HCT116 (cell line): ENCODE data around the gene RPS2. TPM values are rescaled to one million over a fixed set of nuclear protein-coding genes. Genes with fewer than 3 reads are reported as not detected.

Experiments used
- ATAC-seq: fragments of 200-7000 bp; cut with Tn5 transposase; 2 replicates; pipeline ENCODE4 v1.9.1; 2020; ENCODE audit warnings: mild to moderate bottlenecking, moderate library complexity
- BruUV-seq: library from RNA; stranded (reverse); fragments of 400-500 nt; replicated peaks from 2 replicates; lab custom pipeline; 2021; lab: Mats Ljungman, UMichigan
- CTCF ChIA-PET: fragments of 300-600 bp; sonication (Branson Sonifier 250); formaldehyde crosslinking; loops from one replicate; lab custom pipeline; 2021; ENCODE audit warnings: antibody characterized with exemption; lab: Charles Lee
- POLR2A ChIA-PET: fragments of 300-600, 350-600 bp; sonication (Branson Sonifier 250); formaldehyde crosslinking; loops from one replicate; lab custom pipeline; 2021; ENCODE audit warnings: antibody characterized with exemption; lab: Charles Lee
- RAD21 ChIA-PET, 2 experiments: fragments of 300-600 bp; sonication (Branson Sonifier 250); formaldehyde crosslinking; loops; one replicate each; lab custom pipeline; 2023; ENCODE audit warnings: low total read pairs in 2 of 2; ENCODE audit not compliant: uncharacterized antibody in 2 of 2, unreplicated experiment in 2 of 2, low non-redundant PET in 1 of 2; lab: Charles Lee
- DNase-seq: peaks from one replicate; pipeline ENCODE4 v3.0.0-alpha.2; 2010; ENCODE audit warnings: low read depth, low spot score
- H2AFZ ChIP-seq: fragments of 200-600 bp; shearing (Covaris generic), sonication (generic); 2 replicates; pipeline ENCODE4 v1.6.1; 2017; ENCODE audit warnings: low read depth, mixed run types, mixed read lengths, antibody characterized with exemption, low read length; ENCODE audit not compliant: poor library complexity, severe bottlenecking
- H3K27ac ChIP-seq: 2 replicates; pipeline ENCODE4 v1.5.1; 2012; ENCODE audit warnings: low read depth, low read length
- H3K27me3 ChIP-seq: fragments of 200-600 bp; sonication (generic); 2 replicates; pipeline ENCODE4 v1.6.1; 2016; ENCODE audit warnings: mixed run types, low read length, mixed read lengths; ENCODE audit not compliant: insufficient read depth
- H3K36me3 ChIP-seq, 2 experiments: fragments of 200-500 bp in 1 of 2; fragments of 200-600 bp in 1 of 2; sonication (Bioruptor generic) in 1 of 2; sonication (generic) in 1 of 2; 2 replicates each; pipeline versions ENCODE4 v1.5.1 to v1.6.1; 2014 to 2016; ENCODE audit warnings: low read length in 2 of 2, inconsistent platforms in 1 of 2, mixed read lengths in 1 of 2, mixed run types in 1 of 2; ENCODE audit not compliant: insufficient read depth in 2 of 2, control insufficient read depth in 1 of 2
- H3K4me1 ChIP-seq, 2 experiments: fragments of 200-600 bp in 1 of 2; sonication (generic) in 1 of 2; 2 replicates each; pipeline versions ENCODE4 v1.5.1 to v1.6.1; 2012 to 2017; ENCODE audit warnings: low read length in 2 of 2, inconsistent platforms in 1 of 2, mild to moderate bottlenecking in 1 of 2, mixed read lengths in 1 of 2, mixed run types in 1 of 2, moderate library complexity in 1 of 2; ENCODE audit not compliant: insufficient read depth in 2 of 2, control insufficient read depth in 1 of 2
- H3K4me2 ChIP-seq: fragments of 200-600 bp; sonication (generic); 2 replicates; pipeline ENCODE4 v1.6.1; 2017; ENCODE audit warnings: mixed run types, low read length, mixed read lengths
- H3K4me3 ChIP-seq, 2 experiments: fragments of 200-600 bp in 1 of 2; sonication (generic) in 1 of 2; replicated peaks in 1 of 2; 2 replicates each; pipeline ENCODE4 v1.5.1; 2011 to 2016; ENCODE audit warnings: low read length in 2 of 2, control low read depth in 1 of 2, low read depth in 1 of 2, mild to moderate bottlenecking in 1 of 2, mixed read lengths in 1 of 2, mixed run types in 1 of 2
- H3K79me2 ChIP-seq: fragments of 200-600 bp; sonication (generic); 2 replicates; pipeline ENCODE4 v1.6.1; 2017; ENCODE audit warnings: mild to moderate bottlenecking, mixed run types, low read length, moderate library complexity, mixed read lengths; ENCODE audit not compliant: insufficient read depth
- H3K9ac ChIP-seq: fragments of 200-600 bp; sonication (generic); 2 replicates; pipeline ENCODE4 v1.6.1; 2016; ENCODE audit warnings: low read length, mixed read lengths
- H3K9me2 ChIP-seq: fragments of 200-600 bp; sonication (generic), shearing (Covaris generic); 2 replicates; pipeline ENCODE4 v1.6.1; 2017; ENCODE audit warnings: mixed run types, mild to moderate bottlenecking, moderate library complexity; ENCODE audit not compliant: insufficient read depth
- H3K9me3 ChIP-seq, 2 experiments: fragments of 200-500 bp in 1 of 2; fragments of 200-600 bp in 1 of 2; sonication (Bioruptor generic) in 1 of 2; sonication (generic) in 1 of 2; 2 replicates each; pipeline ENCODE4 v1.6.1; 2014 to 2017; ENCODE audit warnings: low read length in 2 of 2, mixed read lengths in 2 of 2, inconsistent platforms in 1 of 2, low read depth in 1 of 2, mild to moderate bottlenecking in 1 of 2, mixed run types in 1 of 2, moderate library complexity in 1 of 2; ENCODE audit not compliant: control insufficient read depth in 1 of 2, insufficient read depth in 1 of 2
- H4K20me1 ChIP-seq: fragments of 200-600 bp; sonication (generic), shearing (Covaris generic); 2 replicates; pipeline ENCODE4 v1.6.1; 2017; ENCODE audit warnings: mixed run types, mild to moderate bottlenecking, moderate library complexity; ENCODE audit not compliant: insufficient read depth
- CBX3 ChIP-seq: IDR thresholded peaks from 2 replicates; pipeline ENCODE4 v1.6.1; 2012; ENCODE audit warnings: low read depth
- ELF1 ChIP-seq: IDR thresholded peaks from 2 replicates; pipeline ENCODE4 v1.6.1; 2012; ENCODE audit warnings: low read depth, borderline replicate concordance
- POLR2A ChIP-seq: IDR thresholded peaks from 2 replicates; pipeline ENCODE4 v1.7.0; 2011; ENCODE audit warnings: borderline replicate concordance; ENCODE audit not compliant: insufficient read depth, insufficient read length; ENCODE audit errors: extremely low read depth
- POLR2AphosphoS5 ChIP-seq: IDR thresholded peaks from 2 replicates; pipeline ENCODE4 v1.6.1; 2011; ENCODE audit warnings: mild to moderate bottlenecking, low read depth, low read length, moderate library complexity
- RAD21 ChIP-seq: IDR thresholded peaks from 2 replicates; pipeline ENCODE4 v1.6.1; 2012; ENCODE audit warnings: low read depth, mild to moderate bottlenecking
- SIN3A ChIP-seq: IDR thresholded peaks from 2 replicates; pipeline ENCODE4 v1.6.1; 2012; ENCODE audit warnings: low read depth
- SP1 ChIP-seq: IDR thresholded peaks from 2 replicates; pipeline ENCODE4 v1.6.1; 2012; ENCODE audit warnings: low read depth
- ZBTB33 ChIP-seq: IDR thresholded peaks from 2 replicates; pipeline ENCODE4 v1.6.1; 2011; ENCODE audit warnings: mild to moderate bottlenecking, low read length, moderate library complexity; ENCODE audit not compliant: insufficient replicate concordance; ENCODE audit errors: extremely low read depth
- intact Hi-C: fragments of 100-400 bp; cut with micrococcal nuclease; formaldehyde crosslinking; loops from 2 replicates; pipeline ENCODE4 v1.10.0; 2022
- total RNA-seq: library from RNA; stranded (reverse); gene quantifications from one replicate; pipeline ENCODE4 v1.2.1, GENCODE V29; 2021; ENCODE audit not compliant: unreplicated experiment

RPS2 gene
- total RNA-seq, 1 experiment from 2014 or later, result 6,265 TPM

- H3K9ac ChIP-seq, result peak overlapping the region; percentile 20; the same call in 1 of the 2 replicates
- ATAC-seq, result no peak
- no peak overlapping the region for H3K4me2 ChIP-seq
- no TSS peak for BruUV-seq
- RAD21 ChIA-PET, result no interaction called here
- no peaks in the 10 kb centered on the region for H3K9me2 ChIP-seq
- H3K4me3 ChIP-seq, result no peak overlapping the region
- POLR2A ChIA-PET, result no interaction called here
- peaks cover 25 to 58% of the 10 kb centered on the region in 2 experiments for H3K4me1 ChIP-seq
- H4K20me1 ChIP-seq, result peaks cover 9% of the 10 kb centered on the region; the same call in 1 of the 2 replicates
- peaks cover 89% of the 10 kb centered on the region for H3K79me2 ChIP-seq
- CTCF ChIA-PET, result interaction anchor here (0.5 kb wide), 1 partner anchor 135 kb away, joined by 4 read pairs; no protein-coding TSS in a partner anchor
- no peak overlapping the region for H2AFZ ChIP-seq
- intact Hi-C loops, result no loop called here
- H3K9me3 ChIP-seq, result no peaks in the 10 kb centered on the region
- peak overlapping the region; percentile 62; the same call in 1 of the 2 replicates for H3K27ac ChIP-seq
- no peak for DNase-seq
- TF ChIP-seq CBX3, result no peak
- H3K36me3 ChIP-seq, result peaks cover 16 to 34% of the 10 kb centered on the region in 2 experiments; a peak in 3 of 4 replicates
- no peaks in the 10 kb centered on the region for H3K27me3 ChIP-seq
These were observed 41.0 kb upstream of the RPS2 start for GRCh38 chr16:2005646-2006045.

DNA sequence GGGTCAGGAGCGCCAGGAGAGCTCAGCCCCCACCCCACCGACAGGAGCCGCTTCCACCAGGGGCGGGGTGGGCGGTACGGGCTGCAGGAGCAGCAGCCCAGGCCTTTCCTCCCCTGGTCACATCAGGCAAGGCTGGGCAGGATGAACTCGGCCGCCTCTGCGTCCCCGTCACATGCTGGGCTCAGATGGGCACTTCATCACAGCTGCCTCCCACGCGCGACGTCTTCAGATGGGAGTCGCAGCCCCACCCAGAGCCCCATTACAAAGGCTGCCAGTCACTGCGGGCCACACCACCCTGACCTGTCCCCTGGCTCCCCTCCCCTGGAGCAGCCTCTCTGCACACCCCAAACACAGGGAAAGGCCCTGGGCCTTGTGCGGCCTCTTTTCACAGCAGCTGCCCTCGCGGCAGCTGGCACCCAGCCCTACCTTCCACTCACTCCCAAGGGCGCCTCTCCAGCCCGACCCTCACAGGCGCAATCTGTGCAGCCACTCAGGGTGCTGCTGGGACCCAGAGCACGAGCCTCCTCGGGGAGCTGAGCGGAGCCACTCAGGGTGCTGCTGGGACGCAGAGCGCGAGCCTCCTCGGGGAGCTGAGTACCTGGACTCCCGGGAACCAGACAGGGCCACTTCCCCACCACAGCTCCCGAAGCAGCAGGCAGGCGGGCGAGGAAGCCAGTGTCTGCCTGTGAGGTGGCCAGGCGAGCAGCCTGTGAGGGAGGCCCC, 40.3 kb upstream of the RPS2 start:
- Histone ChIP-seq H3K27me3 (no peaks in the 10 kb centered on the region), H3K4me2 (peak overlapping the region; percentile 41), H3K9me2 (no peaks in the 10 kb centered on the region), H3K9ac (peak overlapping the region; percentile 23), H3K79me2 (peaks cover 83% of the 10 kb centered on the region), H3K27ac (peak overlapping the region; percentile 62; the same call in 1 of the 2 replicates), H3K4me1 (peaks cover 23 to 51% of the 10 kb centered on the region in 2 experiments), H2AFZ (no peak overlapping the region), H4K20me1 (peaks cover 9% of the 10 kb centered on the region; the same call in 1 of the 2 replicates), H3K9me3 (no peaks in the 10 kb centered on the region), H3K4me3 (no peak overlapping the region), H3K36me3 (peaks cover 18 to 34% of the 10 kb centered on the region in 2 experiments; a peak in 3 of 4 replicates)
- no TSS peak for BruUV-seq
- TF ChIP-seq POLR2A, result no peak
- no peak for TF ChIP-seq SP1
- no peak for TF ChIP-seq POLR2AphosphoS5
- no peak for TF ChIP-seq ELF1
- TF ChIP-seq ZBTB33, result no peak
- TF ChIP-seq SIN3A, result no peak
- no peak for TF ChIP-seq RAD21
- no peak for ATAC-seq
- POLR2A ChIA-PET, result interaction anchor here (1.2 to 2.6 kb wide), 3 partner anchors 40 to 150 kb away, joined by 6 to 10 read pairs (median 9); partner anchors contain the start of genes RPS2 and TRAF7
- RAD21 ChIA-PET, result no interaction called here
- intact Hi-C loops, result loop anchor here (5.0 kb wide), 1 partner anchor 137 kb away; no protein-coding TSS in a partner anchor
- CTCF ChIA-PET, result interaction anchor here (1.1 to 1.5 kb wide), 4 partner anchors 14 to 247 kb away, joined by 3 to 20 read pairs (median 6); partner anchors contain the start of genes ECI1, NPW and TBL3
- DNase-seq, result no peak
